Measurements from ENCODE around the gene ZNF76.

The ZNF76 gene

DNA sequence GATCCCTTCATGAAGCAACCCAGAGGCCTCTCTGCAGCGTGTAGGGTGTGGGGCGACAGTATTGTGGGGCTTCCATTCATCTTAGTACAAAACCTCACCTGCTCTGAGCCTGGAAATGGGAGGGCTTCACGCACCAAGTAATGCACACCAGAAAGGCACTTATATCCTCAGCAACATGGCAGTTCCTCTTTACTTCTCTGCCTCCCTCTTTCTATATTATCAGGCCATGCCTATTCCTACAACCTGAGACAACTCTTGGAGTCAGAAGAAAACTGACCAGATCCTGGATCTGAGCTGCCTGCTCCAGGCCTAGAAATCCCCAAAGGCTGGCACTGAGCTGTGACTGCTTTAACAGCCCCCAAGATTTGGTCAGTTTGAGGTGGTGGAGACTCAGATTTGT lies 7.6 kb upstream of the ZNF76 start:
- no peaks in the 10 kb centered on the region for H3K79me2 ChIP-seq (ENCODE audit: control insufficient read depth, insufficient read depth, low read length, poor library complexity)
- WGBS (ENCODE audit: extremely low coverage, insufficient coverage, insufficient read length): no CpG with 5 or more reads among the region's 3 CpGs
- H4K12ac ChIP-seq (ENCODE audit: low read depth, low read length): no peak overlapping the region
- no peaks in the 10 kb centered on the region for H3K9me3 ChIP-seq (ENCODE audit: insufficient read depth, low read depth, low read length)
- no peak overlapping the region for H2AK5ac ChIP-seq (ENCODE audit: low read length)
- no peak overlapping the region for H2BK12ac ChIP-seq (ENCODE audit: low read length)
- no peak overlapping the region for H4K91ac ChIP-seq (ENCODE audit: low read depth, low read length)
- H3K79me1 ChIP-seq (ENCODE audit: low read length): no peaks in the 10 kb centered on the region
- H3K14ac ChIP-seq (ENCODE audit: low read length): no peak overlapping the region
- peaks cover 0 to 2% of the 10 kb centered on the region in 2 experiments for H3K4me1 ChIP-seq (ENCODE audit: control insufficient read depth in 1 of 2, insufficient read depth in 2 of 2, low read length in 2 of 2)
- no peaks in the 10 kb centered on the region for H3K27me3 ChIP-seq (ENCODE audit: insufficient read depth, low read length)
- no peak overlapping the region for H3K23ac ChIP-seq (ENCODE audit: low read length)
- no peak overlapping the region for H3K4ac ChIP-seq (ENCODE audit: low read depth, low read length)
- H3K4me3 ChIP-seq (ENCODE audit: low read depth, low read length): no peak overlapping the region
- no peak overlapping the region for H4K8ac ChIP-seq (ENCODE audit: low read depth, low read length)
- H2BK120ac ChIP-seq (ENCODE audit: insufficient read depth, low read length, poor library complexity): no peak overlapping the region
- H3K18ac ChIP-seq (ENCODE audit: low read length): no peak overlapping the region
- H2BK5ac ChIP-seq (ENCODE audit: low read depth, low read length, poor library complexity): no peak overlapping the region
- no peak for DNase-seq
- H3K36me3 ChIP-seq (ENCODE audit: control insufficient read depth in 1 of 2, insufficient read depth in 2 of 2, low read length in 2 of 2): no peaks in the 10 kb centered on the region
- no peak overlapping the region for H2AFZ ChIP-seq (ENCODE audit: insufficient read depth, low read length, poor library complexity)
- no peak overlapping the region for H3K27ac ChIP-seq (ENCODE audit: low read depth, low read length)
- no peak overlapping the region for H3K4me2 ChIP-seq (ENCODE audit: low read length)
- no peak overlapping the region for H3K9ac ChIP-seq (ENCODE audit: low read length)

DNA sequence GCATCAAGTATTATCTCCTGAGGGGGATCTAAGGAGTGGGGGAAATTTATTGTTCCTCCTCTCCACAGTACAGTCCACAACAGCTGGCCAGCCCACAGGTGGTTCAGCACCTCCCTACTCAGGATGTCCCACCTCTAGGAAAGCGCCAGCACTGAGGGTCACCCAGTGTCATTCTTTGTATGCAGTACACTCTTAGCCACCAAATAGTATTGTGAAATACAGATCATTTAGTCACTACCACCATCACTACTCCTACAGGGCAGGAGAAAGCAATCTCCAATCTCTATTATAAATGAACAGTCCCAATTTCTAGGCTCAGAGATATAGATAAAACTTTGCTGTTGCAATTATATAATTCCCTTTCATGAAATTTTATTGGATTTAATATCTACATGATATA lies 6.3 kb upstream of the ZNF76 start:
- Histone ChIP-seq H3K79me1 (ENCODE audit: low read length) (no peaks in the 10 kb centered on the region), H3K4ac (ENCODE audit: low read depth, low read length) (no peak overlapping the region), H2BK120ac (ENCODE audit: insufficient read depth, low read length, poor library complexity) (no peak overlapping the region), H3K9ac (ENCODE audit: low read length) (no peak overlapping the region), H4K8ac (ENCODE audit: low read depth, low read length) (no peak overlapping the region), H3K36me3 (ENCODE audit: control insufficient read depth in 1 of 2, insufficient read depth in 2 of 2, low read length in 2 of 2) (no peaks in the 10 kb centered on the region), H3K23ac (ENCODE audit: low read length) (no peak overlapping the region), H2BK12ac (ENCODE audit: low read length) (no peak overlapping the region), H3K27me3 (ENCODE audit: insufficient read depth, low read length) (no peaks in the 10 kb centered on the region), H3K27ac (ENCODE audit: low read depth, low read length) (no peak overlapping the region), H2AK5ac (ENCODE audit: low read length) (no peak overlapping the region), H2AFZ (ENCODE audit: insufficient read depth, low read length, poor library complexity) (no peak overlapping the region), H3K18ac (ENCODE audit: low read length) (no peak overlapping the region), H3K14ac (ENCODE audit: low read length) (no peak overlapping the region), H4K91ac (ENCODE audit: low read depth, low read length) (no peak overlapping the region), H2BK5ac (ENCODE audit: low read depth, low read length, poor library complexity) (no peak overlapping the region), H3K79me2 (ENCODE audit: control insufficient read depth, insufficient read depth, low read length, poor library complexity) (no peaks in the 10 kb centered on the region), H3K4me2 (ENCODE audit: low read length) (no peak overlapping the region), H3K4me3 (ENCODE audit: low read depth, low read length) (no peak overlapping the region), H4K12ac (ENCODE audit: low read depth, low read length) (no peak overlapping the region), H3K4me1 (ENCODE audit: control insufficient read depth in 1 of 2, insufficient read depth in 2 of 2, low read length in 2 of 2) (peaks cover 0 to 2% of the 10 kb centered on the region in 2 experiments), H3K9me3 (ENCODE audit: insufficient read depth, low read depth, low read length) (no peaks in the 10 kb centered on the region)
- no peak for DNase-seq
- no CpG with 5 or more reads among the region's 1 CpG for WGBS (ENCODE audit: extremely low coverage, insufficient coverage, insufficient read length)

DNA sequence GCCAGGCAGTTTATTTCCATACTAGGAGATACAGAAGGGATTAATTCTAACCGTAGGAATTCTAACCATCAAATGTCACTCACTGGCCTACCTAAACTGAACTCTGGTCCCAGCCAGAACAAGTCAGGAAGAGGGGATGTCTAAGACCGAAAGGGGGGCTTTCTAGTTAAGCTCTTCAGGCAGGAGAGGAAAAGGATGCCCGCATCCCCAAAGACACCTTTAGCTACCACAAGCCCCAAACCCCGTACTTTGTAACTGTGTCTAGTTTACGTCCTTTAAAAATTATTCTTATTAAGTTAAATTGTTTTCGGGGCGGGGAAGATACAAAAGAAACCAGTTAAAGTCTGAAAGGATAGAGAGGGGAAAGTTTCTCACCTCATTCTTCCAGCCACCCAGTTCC lies 1.2 kb upstream of the ZNF76 start:
- H3K9me3 ChIP-seq (ENCODE audit: insufficient read depth, low read depth, low read length): peaks cover 3% of the 10 kb centered on the region
- no peak overlapping the region for H3K4ac ChIP-seq (ENCODE audit: low read depth, low read length)
- no peaks in the 10 kb centered on the region for H3K27me3 ChIP-seq (ENCODE audit: insufficient read depth, low read length)
- no peak overlapping the region for H2BK12ac ChIP-seq (ENCODE audit: low read length)
- no peak overlapping the region for H4K91ac ChIP-seq (ENCODE audit: low read depth, low read length)
- H3K79me2 ChIP-seq (ENCODE audit: control insufficient read depth, insufficient read depth, low read length, poor library complexity): peaks cover 5% of the 10 kb centered on the region
- H3K9ac ChIP-seq (ENCODE audit: low read length): no peak overlapping the region
- no peak overlapping the region for H4K8ac ChIP-seq (ENCODE audit: low read depth, low read length)
- peak overlapping the region; percentile 78 for H3K4me2 ChIP-seq (ENCODE audit: low read length)
- H3K14ac ChIP-seq (ENCODE audit: low read length): no peak overlapping the region
- no peak overlapping the region for H3K27ac ChIP-seq (ENCODE audit: low read depth, low read length)
- no peak overlapping the region for H2AFZ ChIP-seq (ENCODE audit: insufficient read depth, low read length, poor library complexity)
- no peak overlapping the region for H2AK5ac ChIP-seq (ENCODE audit: low read length)
- no CpG with 5 or more reads among the region's 7 CpGs for WGBS (ENCODE audit: extremely low coverage, insufficient coverage, insufficient read length)
- H3K4me3 ChIP-seq (ENCODE audit: low read depth, low read length): no peak overlapping the region
- H3K4me1 ChIP-seq (ENCODE audit: control insufficient read depth in 1 of 2, insufficient read depth in 2 of 2, low read length in 2 of 2): peaks cover 3 to 8% of the 10 kb centered on the region in 2 experiments
- H3K23ac ChIP-seq (ENCODE audit: low read length): no peak overlapping the region
- H3K18ac ChIP-seq (ENCODE audit: low read length): no peak overlapping the region
- H4K12ac ChIP-seq (ENCODE audit: low read depth, low read length): no peak overlapping the region
- no peaks in the 10 kb centered on the region for H3K36me3 ChIP-seq (ENCODE audit: control insufficient read depth in 1 of 2, insufficient read depth in 2 of 2, low read length in 2 of 2)
- H2BK5ac ChIP-seq (ENCODE audit: low read depth, low read length, poor library complexity): no peak overlapping the region
- no peak for DNase-seq
- H3K79me1 ChIP-seq (ENCODE audit: low read length): peaks cover 8% of the 10 kb centered on the region
- no peak overlapping the region for H2BK120ac ChIP-seq (ENCODE audit: insufficient read depth, low read length, poor library complexity)

DNA sequence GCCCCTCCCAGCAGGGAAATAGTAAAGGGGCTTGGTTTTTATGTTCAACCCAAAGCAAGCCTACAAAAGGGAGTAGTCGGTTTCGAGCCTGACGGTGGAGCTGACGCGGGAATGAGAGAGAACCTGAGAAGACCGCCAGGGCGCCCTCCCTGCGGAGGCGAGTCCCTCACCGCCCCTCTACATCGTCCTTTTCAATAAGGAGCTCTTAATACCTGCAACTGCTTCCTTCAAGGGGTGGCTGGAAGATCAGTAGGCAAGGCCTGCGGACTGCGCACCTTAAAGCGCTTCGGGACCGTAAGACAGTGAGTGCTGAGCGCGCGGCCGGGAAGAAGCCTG lies 709 bp upstream of the ZNF76 start:
- Histone ChIP-seq H3K23ac (ENCODE audit: low read length) (no peak overlapping the region), H3K36me3 (ENCODE audit: control insufficient read depth in 1 of 2, insufficient read depth in 2 of 2, low read length in 2 of 2) (no peaks in the 10 kb centered on the region), H4K91ac (ENCODE audit: low read depth, low read length) (no peak overlapping the region), H3K18ac (ENCODE audit: low read length) (no peak overlapping the region), H3K27ac (ENCODE audit: low read depth, low read length) (no peak overlapping the region), H2AK5ac (ENCODE audit: low read length) (no peak overlapping the region), H3K9ac (ENCODE audit: low read length) (peak overlapping the region; percentile 62), H2AFZ (ENCODE audit: insufficient read depth, low read length, poor library complexity) (peak overlapping the region; percentile 13), H2BK5ac (ENCODE audit: low read depth, low read length, poor library complexity) (no peak overlapping the region), H3K4me3 (ENCODE audit: low read depth, low read length) (peak overlapping the region; percentile 93), H3K27me3 (ENCODE audit: insufficient read depth, low read length) (no peaks in the 10 kb centered on the region), H3K14ac (ENCODE audit: low read length) (no peak overlapping the region), H4K8ac (ENCODE audit: low read depth, low read length) (peak overlapping the region; percentile 31), H3K9me3 (ENCODE audit: insufficient read depth, low read depth, low read length) (peaks cover 3% of the 10 kb centered on the region), H2BK12ac (ENCODE audit: low read length) (no peak overlapping the region), H3K4me2 (ENCODE audit: low read length) (peak overlapping the region; percentile 78), H3K79me2 (ENCODE audit: control insufficient read depth, insufficient read depth, low read length, poor library complexity) (peaks cover 5% of the 10 kb centered on the region), H3K4ac (ENCODE audit: low read depth, low read length) (no peak overlapping the region), H3K79me1 (ENCODE audit: low read length) (peaks cover 8% of the 10 kb centered on the region), H3K4me1 (ENCODE audit: control insufficient read depth in 1 of 2, insufficient read depth in 2 of 2, low read length in 2 of 2) (peaks cover 3 to 8% of the 10 kb centered on the region in 2 experiments), H4K12ac (ENCODE audit: low read depth, low read length) (no peak overlapping the region), H2BK120ac (ENCODE audit: insufficient read depth, low read length, poor library complexity) (no peak overlapping the region)
- no peak for DNase-seq
- WGBS (ENCODE audit: extremely low coverage, insufficient coverage, insufficient read length): no CpG with 5 or more reads among the region's 20 CpGs
